HG03521 (cell line): ENCODE data around the gene TSPAN2.

ENCODE experiments used
- ATAC-seq: cut with Tn5 transposase; IDR thresholded peaks from one replicate; pipeline ENCODE4 v1.9.1; 2021; ENCODE audit warnings: mild to moderate bottlenecking, moderate library complexity; ENCODE audit not compliant: unreplicated experiment

Gene TSPAN2

GRCh38 chr1:115089420-115090185 lies at the start of gene TSPAN2:
TSS of gene TSPAN2 (minus strand) at chr1:115089503. CDS start at chr1:115089432, 71 bp downstream.
- no peak for ATAC-seq

GRCh38 chr1:115138973-115139372 lies 49.7 kb upstream of the TSPAN2 start:
- ATAC-seq, result peak; percentile 81

- no peak for ATAC-seq
Observed at GRCh38 chr1:115138271-115138670, 49.0 kb upstream of the TSPAN2 start.

GRCh38 chr1:115137191-115137590 lies 47.9 kb upstream of the TSPAN2 start:
- no peak for ATAC-seq

- no peak for ATAC-seq
Observed at GRCh38 chr1:115136706-115137105, 47.4 kb upstream of the TSPAN2 start.

- ATAC-seq, result no peak
Observed at GRCh38 chr1:115136106-115136505, 46.8 kb upstream of the TSPAN2 start.

GRCh38 chr1:115135681-115136080 lies 46.4 kb upstream of the TSPAN2 start:
- ATAC-seq, result no peak

GRCh38 chr1:115134850-115135480 lies 45.7 kb upstream of the TSPAN2 start:
- no peak for ATAC-seq

- no peak for ATAC-seq
Observed at GRCh38 chr1:115134231-115134630, 44.9 kb upstream of the TSPAN2 start.

- no peak for ATAC-seq
Observed at GRCh38 chr1:115133440-115133839, 44.1 kb upstream of the TSPAN2 start.

GRCh38 chr1:115130786-115131185 lies 41.5 kb upstream of the TSPAN2 start:
- no peak for ATAC-seq

GRCh38 chr1:115129071-115129640 lies 39.9 kb upstream of the TSPAN2 start:
- ATAC-seq, result no peak

GRCh38 chr1:115127539-115127938 lies 38.2 kb upstream of the TSPAN2 start:
- no peak for ATAC-seq

GRCh38 chr1:115126516-115126915 lies 37.2 kb upstream of the TSPAN2 start:
- ATAC-seq, result no peak

- ATAC-seq, result no peak
Observed at GRCh38 chr1:115123116-115123515, 33.8 kb upstream of the TSPAN2 start.

GRCh38 chr1:115121793-115122192 lies 32.5 kb upstream of the TSPAN2 start:
- no peak for ATAC-seq

- no peak for ATAC-seq
Observed at GRCh38 chr1:115120296-115120695, 31.0 kb upstream of the TSPAN2 start.

- no peak for ATAC-seq
Observed at GRCh38 chr1:115118611-115119010, 29.3 kb upstream of the TSPAN2 start.

- no peak for ATAC-seq
Observed at GRCh38 chr1:115118086-115118485, 28.8 kb upstream of the TSPAN2 start.

GRCh38 chr1:115117298-115117697 lies 28.0 kb upstream of the TSPAN2 start:
- no peak for ATAC-seq

GRCh38 chr1:115116512-115116911 lies 27.2 kb upstream of the TSPAN2 start:
- ATAC-seq, result no peak

- ATAC-seq, result no peak
Observed at GRCh38 chr1:115115521-115116161, 26.3 kb upstream of the TSPAN2 start.
